ENCODE data around the gene SULT1C4. TPM values are rescaled to one million over a fixed set of nuclear protein-coding genes. Genes with fewer than 3 reads are reported as not detected.

The SULT1C4 gene
- polyA plus RNA-seq, 1 of the 3 experiments (the other 2 are of a cell fraction) = 0.18 TPM

DNA sequence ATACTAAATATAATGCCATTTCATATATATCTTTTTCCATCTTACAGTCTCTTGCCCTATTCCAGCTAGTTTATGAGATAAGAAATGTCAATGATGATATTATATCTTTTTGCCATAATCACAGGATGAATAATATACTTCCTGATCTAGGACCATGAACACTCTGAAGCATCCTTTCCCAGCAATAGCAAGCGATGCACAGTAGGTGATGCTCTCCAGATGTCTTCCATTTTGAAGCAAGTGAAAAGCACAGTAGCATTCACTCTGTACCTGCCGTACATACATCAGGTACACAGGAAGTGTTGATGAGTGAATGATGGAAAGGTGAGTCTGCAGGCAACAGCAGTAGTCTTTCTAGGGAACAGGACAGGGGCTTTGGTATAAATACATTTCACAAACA lies 8.6 kb upstream of the SULT1C4 start:
- no peak overlapping the region for H2AFZ ChIP-seq (ENCODE audit: low read depth)
- no peaks in the 10 kb centered on the region for H3K9me3 ChIP-seq
- no peaks in the 10 kb centered on the region for H3K27me3 ChIP-seq (ENCODE audit: insufficient read depth)
- H3K9ac ChIP-seq = no peak overlapping the region
- DNase-seq = no peak
- H4K20me1 ChIP-seq (ENCODE audit: insufficient read depth) = no peaks in the 10 kb centered on the region
- H3K36me3 ChIP-seq (replicated peaks in 1 of 2; ENCODE audit: control insufficient read depth in 1 of 2, insufficient read depth in 2 of 2, low read length in 1 of 2) = no peaks in the 10 kb centered on the region
- 84% methylated on average over 2 of the region's 2 CpGs for WGBS (ENCODE audit: low lambda C conversion rate)
- no peaks in the 10 kb centered on the region for H3F3A ChIP-seq (replicated peaks; ENCODE audit: insufficient read depth)
- H3K4me1 ChIP-seq (ENCODE audit: control insufficient read depth in 1 of 2, insufficient read depth in 2 of 2, low read depth in 1 of 2, low read length in 1 of 2) = peaks cover 0 to 5% of the 10 kb centered on the region in 2 experiments; a peak in 1 of 4 replicates
- no peak overlapping the region for H3K4me2 ChIP-seq
- no peak overlapping the region for H3K27ac ChIP-seq (ENCODE audit: low read depth in 2 of 2, low read length in 1 of 2)
- no peaks in the 10 kb centered on the region for H3K9me2 ChIP-seq
- H3K79me2 ChIP-seq (ENCODE audit: insufficient read depth) = no peaks in the 10 kb centered on the region
- TF ChIP-seq, protein P1, sequence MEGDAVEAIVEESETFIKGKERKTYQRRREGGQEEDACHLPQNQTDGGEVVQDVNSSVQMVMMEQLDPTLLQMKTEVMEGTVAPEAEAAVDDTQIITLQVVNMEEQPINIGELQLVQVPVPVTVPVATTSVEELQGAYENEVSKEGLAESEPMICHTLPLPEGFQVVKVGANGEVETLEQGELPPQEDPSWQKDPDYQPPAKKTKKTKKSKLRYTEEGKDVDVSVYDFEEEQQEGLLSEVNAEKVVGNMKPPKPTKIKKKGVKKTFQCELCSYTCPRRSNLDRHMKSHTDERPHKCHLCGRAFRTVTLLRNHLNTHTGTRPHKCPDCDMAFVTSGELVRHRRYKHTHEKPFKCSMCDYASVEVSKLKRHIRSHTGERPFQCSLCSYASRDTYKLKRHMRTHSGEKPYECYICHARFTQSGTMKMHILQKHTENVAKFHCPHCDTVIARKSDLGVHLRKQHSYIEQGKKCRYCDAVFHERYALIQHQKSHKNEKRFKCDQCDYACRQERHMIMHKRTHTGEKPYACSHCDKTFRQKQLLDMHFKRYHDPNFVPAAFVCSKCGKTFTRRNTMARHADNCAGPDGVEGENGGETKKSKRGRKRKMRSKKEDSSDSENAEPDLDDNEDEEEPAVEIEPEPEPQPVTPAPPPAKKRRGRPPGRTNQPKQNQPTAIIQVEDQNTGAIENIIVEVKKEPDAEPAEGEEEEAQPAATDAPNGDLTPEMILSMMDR (IDR thresholded peaks at IDR 0.05) = no peak
- no peak for TF ChIP-seq FOXJ3 (CRISPR knock-in tag; IDR thresholded peaks at IDR 0.05)
- TF ChIP-seq TEAD4 (IDR thresholded peaks at IDR 0.05; ENCODE audit: borderline replicate concordance, insufficient read depth) = no peak
- no peak for TF ChIP-seq FOXM1 (IDR thresholded peaks at IDR 0.05; ENCODE audit: low read depth)
- TF ChIP-seq, protein P2, sequence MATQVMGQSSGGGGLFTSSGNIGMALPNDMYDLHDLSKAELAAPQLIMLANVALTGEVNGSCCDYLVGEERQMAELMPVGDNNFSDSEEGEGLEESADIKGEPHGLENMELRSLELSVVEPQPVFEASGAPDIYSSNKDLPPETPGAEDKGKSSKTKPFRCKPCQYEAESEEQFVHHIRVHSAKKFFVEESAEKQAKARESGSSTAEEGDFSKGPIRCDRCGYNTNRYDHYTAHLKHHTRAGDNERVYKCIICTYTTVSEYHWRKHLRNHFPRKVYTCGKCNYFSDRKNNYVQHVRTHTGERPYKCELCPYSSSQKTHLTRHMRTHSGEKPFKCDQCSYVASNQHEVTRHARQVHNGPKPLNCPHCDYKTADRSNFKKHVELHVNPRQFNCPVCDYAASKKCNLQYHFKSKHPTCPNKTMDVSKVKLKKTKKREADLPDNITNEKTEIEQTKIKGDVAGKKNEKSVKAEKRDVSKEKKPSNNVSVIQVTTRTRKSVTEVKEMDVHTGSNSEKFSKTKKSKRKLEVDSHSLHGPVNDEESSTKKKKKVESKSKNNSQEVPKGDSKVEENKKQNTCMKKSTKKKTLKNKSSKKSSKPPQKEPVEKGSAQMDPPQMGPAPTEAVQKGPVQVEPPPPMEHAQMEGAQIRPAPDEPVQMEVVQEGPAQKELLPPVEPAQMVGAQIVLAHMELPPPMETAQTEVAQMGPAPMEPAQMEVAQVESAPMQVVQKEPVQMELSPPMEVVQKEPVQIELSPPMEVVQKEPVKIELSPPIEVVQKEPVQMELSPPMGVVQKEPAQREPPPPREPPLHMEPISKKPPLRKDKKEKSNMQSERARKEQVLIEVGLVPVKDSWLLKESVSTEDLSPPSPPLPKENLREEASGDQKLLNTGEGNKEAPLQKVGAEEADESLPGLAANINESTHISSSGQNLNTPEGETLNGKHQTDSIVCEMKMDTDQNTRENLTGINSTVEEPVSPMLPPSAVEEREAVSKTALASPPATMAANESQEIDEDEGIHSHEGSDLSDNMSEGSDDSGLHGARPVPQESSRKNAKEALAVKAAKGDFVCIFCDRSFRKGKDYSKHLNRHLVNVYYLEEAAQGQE (IDR thresholded peaks at IDR 0.05; ENCODE audit: low read depth, low read length) = no peak
- TF ChIP-seq, protein P3, sequence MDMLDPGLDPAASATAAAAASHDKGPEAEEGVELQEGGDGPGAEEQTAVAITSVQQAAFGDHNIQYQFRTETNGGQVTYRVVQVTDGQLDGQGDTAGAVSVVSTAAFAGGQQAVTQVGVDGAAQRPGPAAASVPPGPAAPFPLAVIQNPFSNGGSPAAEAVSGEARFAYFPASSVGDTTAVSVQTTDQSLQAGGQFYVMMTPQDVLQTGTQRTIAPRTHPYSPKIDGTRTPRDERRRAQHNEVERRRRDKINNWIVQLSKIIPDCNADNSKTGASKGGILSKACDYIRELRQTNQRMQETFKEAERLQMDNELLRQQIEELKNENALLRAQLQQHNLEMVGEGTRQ (IDR thresholded peaks at IDR 0.05; ENCODE audit: borderline replicate concordance, low read depth, low read length) = no peak
- no peak for TF ChIP-seq SIN3A (IDR thresholded peaks at IDR 0.05; ENCODE audit: borderline replicate concordance, low read depth, low read length)
- TF ChIP-seq SMC3 (IDR thresholded peaks at IDR 0.05; ENCODE audit: low read depth, low read length) = no peak
- TF ChIP-seq CHD2 (IDR thresholded peaks at IDR 0.05; ENCODE audit: low read length, partially characterized antibody) = no peak
- TF ChIP-seq NFIC (IDR thresholded peaks at IDR 0.05; ENCODE audit: borderline replicate concordance) = no peak
- TF ChIP-seq JUND (IDR thresholded peaks at IDR 0.05) = no peak
- TF ChIP-seq GABPA (IDR thresholded peaks at IDR 0.05; ENCODE audit: low read depth) = no peak
- no peak for TF ChIP-seq YY1 (IDR thresholded peaks at IDR 0.05; ENCODE audit: low read depth)
- no peak for TF ChIP-seq ELF1 (IDR thresholded peaks at IDR 0.05)
- TF ChIP-seq, protein P4, sequence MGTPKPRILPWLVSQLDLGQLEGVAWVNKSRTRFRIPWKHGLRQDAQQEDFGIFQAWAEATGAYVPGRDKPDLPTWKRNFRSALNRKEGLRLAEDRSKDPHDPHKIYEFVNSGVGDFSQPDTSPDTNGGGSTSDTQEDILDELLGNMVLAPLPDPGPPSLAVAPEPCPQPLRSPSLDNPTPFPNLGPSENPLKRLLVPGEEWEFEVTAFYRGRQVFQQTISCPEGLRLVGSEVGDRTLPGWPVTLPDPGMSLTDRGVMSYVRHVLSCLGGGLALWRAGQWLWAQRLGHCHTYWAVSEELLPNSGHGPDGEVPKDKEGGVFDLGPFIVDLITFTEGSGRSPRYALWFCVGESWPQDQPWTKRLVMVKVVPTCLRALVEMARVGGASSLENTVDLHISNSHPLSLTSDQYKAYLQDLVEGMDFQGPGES (IDR thresholded peaks at IDR 0.05; ENCODE audit: low read depth, low read length) = no peak
- no peak for TF ChIP-seq EP300 (IDR thresholded peaks at IDR 0.05; ENCODE audit: borderline replicate concordance in 1 of 2, low read depth in 1 of 2, low read length in 1 of 2)
- no peak for TF ChIP-seq RCOR1 (IDR thresholded peaks at IDR 0.05; ENCODE audit: low read length)
- TF ChIP-seq, protein P5, sequence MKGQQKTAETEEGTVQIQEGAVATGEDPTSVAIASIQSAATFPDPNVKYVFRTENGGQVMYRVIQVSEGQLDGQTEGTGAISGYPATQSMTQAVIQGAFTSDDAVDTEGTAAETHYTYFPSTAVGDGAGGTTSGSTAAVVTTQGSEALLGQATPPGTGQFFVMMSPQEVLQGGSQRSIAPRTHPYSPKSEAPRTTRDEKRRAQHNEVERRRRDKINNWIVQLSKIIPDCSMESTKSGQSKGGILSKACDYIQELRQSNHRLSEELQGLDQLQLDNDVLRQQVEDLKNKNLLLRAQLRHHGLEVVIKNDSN (IDR thresholded peaks at IDR 0.05; ENCODE audit: borderline replicate concordance, low read depth) = no peak
- no peak overlapping the region for H3K4me3 ChIP-seq (ENCODE audit: low read depth in 2 of 2, low read length in 1 of 2)
- ChIA-PET CTCF (interaction anchor here (2.0 kb wide), 1 partner anchor 10 kb away, joined by 6 read pairs; no protein-coding TSS in a partner anchor), POLR2A (no interaction called here)
